Stimulated activated CD4-positive, alpha-beta T cell treated with anti-CD3 and anti-CD28 coated beads, Interleukin-1b, Interleukin-23, amount 100 ng/mL, for 4 hours (primary cell): ENCODE data around the gene RRAS2.
"Not testable (repeated sequence)": the region's sequence is repeated elsewhere in the genome, so short reads cannot be mapped to it uniquely, and the experiment has no call there.

Source experiments
- DNase-seq, 2 donors: peaks; one replicate each; pipeline ENCODE4 v3.0.0-alpha.2; 2020; ENCODE audit warnings: low read depth in 2 of 2

The RRAS2 gene

DNA sequence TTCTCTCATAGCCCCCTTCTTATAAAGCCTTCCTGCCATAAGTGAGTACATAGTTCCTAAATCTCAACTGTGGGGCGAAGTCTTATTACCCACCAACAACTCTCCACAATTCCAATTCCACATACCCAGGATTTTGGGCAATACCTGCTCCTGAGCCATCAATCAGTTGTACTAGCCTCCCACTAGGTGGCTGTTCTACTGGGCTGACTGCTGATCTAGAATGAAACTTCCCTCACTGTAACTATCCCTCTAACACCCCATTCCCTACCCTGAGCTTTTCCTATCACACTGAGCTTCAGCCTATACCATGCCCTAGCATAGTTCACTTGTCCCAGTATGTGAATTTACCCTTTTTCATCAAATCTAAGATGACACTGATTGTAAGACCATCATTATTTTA, 52.5 kb downstream of the RRAS2 start:
- DNase-seq, result no peak

DNA sequence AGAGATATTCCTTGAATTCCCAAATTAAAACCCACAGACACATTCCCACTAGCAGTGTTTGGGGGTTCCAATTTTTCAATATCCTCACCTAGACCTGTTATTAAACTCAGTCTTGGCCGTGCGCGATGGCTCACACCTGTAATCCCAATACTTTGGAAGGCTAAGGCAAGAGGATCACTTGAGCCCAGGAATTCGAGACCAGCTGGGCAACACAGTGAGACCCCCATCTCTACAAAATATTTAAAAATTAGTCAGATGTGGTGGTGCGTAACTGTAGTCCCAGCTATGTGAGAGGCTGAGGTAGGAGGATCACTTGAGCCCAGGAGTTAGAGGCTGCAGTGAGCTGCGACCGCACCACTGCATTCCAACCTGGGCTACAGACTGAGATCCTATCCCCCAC, 53.3 kb downstream of the RRAS2 start:
- no peak for DNase-seq

DNA sequence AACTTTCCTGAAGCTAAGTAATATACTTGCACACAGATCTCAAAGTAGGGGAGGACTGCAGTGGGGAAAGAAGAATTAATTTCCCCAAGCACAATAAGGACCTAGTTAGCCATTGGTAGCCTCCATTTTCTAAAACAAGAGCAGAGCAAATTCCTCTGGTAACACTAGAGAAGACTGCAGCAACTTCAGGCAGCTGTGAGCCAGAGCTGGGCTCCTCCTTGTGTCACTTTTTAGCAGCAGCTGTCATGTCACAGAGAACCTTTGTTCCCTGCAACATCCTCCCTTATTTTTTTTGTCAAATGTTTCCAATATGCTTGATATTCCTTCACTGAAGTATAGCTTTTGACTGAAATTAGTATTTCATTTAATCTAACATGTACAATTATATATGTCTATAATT, 54.4 kb downstream of the RRAS2 start:
- DNase-seq, result no peak

DNA sequence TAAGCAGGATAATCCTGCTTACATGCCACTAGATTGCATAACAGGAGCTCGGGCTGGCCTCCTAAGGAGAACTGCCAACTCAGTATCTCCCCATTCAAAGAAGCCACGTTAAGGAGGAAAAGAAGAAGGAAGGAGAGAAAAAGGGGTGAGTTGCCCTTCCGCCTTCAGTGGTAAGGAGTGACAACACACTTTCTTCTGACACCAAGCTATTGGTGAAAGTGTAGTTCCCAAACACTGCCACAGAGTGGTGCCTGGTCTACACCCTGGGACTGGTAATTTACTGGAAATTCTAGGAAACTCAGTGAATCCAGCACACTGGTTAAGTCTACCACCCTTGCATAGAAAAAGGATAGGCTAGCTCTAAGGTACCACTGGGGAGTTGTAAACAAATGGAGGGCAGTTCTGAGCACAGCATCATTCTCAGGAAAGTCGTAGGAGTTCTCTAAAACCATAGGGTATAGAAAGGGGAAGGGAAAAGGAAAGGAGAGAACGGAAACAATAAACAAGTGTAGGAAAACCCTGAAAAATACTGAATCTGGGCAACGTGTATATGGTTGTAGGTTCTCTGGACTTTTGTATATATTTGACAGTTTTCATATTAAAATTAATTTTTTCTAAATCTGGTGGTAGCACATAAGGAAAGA, 58.2 kb downstream of the RRAS2 start:
- DNase-seq, result peak in 1 of 2 donors; percentile 30

DNA sequence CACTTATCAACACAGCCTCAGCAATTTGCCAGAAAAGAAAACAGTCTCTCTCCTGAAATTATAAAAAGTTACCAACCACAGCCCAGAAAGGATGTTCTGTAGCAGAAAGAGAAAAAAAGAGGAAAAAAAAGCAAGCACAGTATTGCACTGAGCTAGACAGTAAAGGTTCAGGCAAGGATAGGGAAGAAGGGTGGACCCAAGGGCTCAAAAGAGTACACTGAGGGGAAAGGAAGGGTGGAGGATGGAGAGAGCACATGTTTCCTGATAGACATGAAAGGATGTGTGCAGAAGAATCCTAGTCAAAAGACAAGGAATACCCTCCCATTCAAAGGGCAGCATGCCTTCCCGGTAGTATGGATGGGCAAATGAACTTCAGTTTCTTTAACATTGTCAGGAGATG, 59.1 kb downstream of the RRAS2 start:
- no peak for DNase-seq

DNA sequence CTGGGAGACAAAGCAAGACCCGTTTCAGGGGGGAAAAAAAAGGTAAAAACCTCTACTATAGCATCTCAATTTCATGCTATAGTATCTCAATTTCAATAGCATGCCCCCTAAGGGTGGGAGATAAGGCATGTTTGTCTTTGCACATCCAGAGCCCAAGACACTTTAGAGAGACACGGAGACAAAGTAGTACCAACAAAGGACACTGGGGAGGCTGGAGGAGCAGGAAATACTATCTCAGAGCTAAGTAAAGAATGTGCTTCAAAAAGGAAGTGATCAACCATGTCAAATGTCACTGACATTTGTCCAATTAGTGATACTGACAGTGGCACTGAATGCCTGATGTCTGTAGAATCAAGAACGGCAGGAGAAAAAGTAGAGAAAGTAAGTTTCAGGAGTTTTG, 68.6 kb downstream of the RRAS2 start:
- no peak for DNase-seq

DNA sequence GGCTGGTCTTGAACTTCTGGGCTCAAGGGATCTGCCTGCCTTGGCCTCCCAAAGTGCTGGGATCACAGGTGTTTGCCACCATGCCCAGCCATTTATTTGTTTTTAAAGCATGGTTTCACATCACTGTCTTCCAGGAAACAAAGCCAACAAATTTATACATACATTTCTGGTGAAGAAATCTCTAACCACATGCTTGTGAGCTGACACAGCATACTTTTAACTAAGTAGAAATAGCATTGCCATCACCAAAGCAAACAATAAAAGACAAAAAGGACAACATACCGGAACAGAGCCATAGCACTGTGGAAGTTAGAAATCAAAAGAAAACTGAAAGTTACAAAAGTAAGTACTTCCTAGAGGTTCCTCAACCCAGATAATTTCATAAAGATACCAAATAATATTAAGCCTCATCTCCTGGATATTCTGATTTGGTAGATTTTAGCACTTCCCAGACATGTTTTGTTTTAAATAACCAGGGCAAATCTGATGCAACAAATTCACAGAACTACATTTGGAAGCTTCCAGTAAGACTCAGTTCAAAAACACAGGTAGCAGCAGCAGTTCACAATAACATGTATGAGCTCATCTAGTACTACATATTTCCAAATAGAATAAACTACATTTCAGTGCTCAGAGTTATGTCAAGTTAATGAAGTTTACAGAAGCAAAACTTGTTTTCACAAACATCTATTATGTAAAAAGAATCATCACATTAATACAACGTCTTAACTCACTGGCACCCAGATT, 70.6 kb downstream of the RRAS2 start:
- no peak for DNase-seq

DNA sequence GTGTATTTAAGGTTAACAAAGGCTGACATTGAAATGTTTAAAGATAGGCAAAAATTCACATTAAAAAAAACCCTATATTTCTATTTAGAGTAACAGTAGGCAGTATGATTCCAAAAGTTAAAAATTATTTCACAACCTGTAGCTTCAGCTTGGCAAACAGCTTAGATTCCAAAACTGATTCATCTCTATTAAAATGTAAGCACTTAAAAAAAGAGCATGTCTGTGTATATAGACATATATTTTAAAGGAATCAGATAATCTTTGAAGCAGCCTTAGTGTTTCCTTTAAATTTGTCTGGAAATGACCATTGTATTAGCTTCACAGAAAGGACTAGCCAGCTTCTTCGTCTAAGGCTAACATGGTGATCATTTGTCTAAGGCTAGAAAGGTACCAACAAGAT, 80.1 kb downstream of the RRAS2 start:
- not testable (repeated sequence) for DNase-seq

DNA sequence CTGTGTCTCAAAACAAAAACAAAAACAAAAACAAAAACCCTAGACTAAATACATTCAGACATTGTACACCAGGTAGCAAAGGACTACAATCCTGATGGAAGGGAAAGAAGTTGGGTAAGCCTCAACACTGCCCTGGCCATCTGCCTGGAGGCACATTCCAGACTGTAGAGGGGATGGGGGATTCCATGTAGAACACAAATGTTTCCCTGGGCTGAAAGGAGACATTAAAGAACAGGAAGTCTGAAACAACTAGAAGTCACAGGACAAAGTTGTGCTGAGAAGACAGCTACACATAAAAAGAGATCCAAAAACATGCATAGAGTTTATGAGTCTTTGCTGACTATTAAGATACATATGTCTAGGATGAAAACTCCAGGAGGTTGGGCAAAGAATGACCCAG, 83.9 kb downstream of the RRAS2 start:
- no peak for DNase-seq

DNA sequence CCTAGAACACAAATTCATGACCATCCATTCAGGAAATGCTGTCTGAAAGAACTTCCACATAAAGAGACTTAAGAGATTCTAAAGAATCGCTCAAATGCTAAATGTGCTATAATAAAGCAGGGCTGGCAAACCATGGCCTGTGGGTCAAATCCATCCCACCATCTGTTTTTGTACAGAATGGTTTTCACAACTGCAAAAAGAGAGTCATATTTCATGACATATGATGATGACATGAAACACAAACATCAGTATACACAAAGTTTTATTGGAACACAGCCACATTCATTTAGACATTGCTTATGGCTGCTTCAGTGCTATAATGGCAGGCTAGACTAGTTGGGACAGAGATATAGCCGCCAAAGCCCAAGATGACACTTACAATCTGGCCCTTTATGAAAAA, 85.1 kb downstream of the RRAS2 start:
- no peak for DNase-seq

DNA sequence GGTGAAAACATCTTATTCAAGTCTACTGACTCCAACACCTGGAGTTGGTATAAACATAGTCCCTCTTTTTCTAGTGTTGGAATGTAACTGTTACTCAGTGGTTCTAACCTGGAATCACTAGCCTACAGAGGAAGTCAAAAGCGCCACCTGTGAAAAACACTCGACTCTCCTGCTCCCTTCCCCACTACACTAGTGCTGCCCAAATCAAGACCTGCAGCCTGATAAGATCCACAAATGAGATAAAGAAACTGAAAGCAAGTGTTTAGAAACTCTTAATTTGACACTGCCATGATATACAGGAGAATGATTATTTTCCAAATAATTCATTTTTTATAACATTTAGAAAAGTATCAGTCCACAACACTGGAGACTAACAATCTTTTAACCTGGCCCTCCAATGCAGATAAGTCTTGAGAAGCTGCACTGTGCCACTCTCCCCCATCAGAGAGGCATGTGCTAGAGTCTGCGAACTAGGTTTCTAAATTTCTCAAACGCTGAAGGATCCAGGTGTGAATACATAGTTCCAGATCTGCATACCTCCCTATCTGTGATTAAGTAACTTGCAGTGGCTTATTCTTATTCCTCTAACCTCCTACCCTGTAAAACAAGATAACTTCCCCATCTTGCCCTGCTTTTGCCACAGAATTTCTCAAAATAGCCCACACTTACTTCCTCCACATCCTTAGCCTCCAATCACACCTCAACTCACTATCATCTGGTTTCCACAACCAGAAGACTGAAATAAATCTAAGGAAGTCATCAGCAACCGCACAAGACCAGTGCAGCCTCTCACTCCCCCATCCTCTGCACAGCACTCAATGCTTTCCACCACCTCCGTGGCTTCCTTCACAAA, 88.1 kb downstream of the RRAS2 start:
- DNase-seq, result no peak

DNA sequence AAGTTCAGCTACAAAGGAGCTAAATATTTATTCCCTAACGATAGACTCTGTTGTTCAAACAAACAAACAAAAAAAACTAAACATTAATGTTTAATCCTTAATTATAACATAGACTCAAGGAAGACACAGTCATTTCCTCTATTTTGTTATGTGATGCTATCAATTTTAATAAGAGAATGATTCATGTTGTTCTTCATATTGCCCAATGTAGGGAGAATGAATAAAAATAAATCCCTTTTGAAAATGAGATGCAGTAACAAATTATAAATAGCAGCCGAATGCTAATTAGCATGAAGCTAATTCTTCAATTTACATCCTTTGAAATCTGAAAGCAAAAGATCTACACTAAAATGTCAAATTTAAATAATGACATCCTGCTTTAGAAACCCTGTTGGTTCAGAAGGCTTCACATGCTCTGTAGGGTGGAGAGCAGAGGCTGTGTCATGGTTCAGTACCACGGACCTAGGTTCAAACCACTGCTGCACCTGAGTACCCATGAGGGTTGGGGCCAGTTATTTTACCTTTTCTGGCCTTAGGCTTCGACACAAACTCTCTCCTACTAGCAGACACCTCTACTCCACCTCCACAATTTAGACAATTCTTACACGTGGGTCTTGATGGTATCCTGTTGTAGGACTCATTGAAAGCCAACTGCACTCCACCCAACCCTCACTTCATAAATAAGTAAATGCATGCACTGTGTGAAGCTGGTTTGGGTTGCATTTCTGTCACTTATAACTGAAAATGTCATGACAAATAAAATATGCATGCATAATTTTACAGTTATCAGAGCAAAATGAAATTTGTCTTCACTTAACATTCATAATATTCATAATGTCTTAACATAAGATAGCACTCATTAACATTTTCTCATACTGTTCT, 89.0 kb downstream of the RRAS2 start:
- no peak for DNase-seq

DNA sequence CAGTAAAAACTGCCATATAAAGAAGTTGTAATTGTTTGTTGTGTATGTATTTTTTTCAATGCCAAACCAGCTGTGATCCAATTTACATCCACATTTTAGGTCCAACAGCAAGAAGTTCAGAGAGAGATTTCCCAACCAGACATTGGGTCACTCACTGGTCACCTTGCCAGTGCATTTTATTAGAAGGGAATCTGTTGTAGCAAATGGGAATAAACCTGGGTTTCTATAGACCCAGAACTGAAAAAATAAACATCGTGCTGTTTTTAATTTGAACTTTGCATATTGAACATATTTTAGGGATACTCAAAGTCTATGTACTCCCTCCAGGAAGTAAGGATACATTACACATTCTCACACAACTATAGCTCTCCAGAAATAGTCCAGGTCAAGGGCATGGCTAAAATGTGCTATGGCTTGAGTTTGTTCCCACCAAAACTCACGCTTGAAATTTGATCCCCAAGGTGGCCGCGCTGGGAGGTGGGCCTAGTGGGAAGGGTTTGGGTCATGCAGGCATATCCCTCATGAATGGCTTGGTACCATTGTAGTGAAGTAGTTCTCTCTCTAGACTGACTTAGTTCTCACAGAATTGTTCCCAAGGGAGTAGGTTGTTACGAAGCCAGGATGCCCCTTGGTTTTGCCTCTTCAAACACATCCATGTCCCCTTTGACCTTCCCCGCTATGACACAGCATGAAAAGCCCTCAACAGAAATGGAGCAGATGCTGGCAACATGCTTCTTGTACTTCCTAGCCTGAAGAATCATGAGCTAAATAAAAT, 90.9 kb downstream of the RRAS2 start:
- DNase-seq, result no peak

DNA sequence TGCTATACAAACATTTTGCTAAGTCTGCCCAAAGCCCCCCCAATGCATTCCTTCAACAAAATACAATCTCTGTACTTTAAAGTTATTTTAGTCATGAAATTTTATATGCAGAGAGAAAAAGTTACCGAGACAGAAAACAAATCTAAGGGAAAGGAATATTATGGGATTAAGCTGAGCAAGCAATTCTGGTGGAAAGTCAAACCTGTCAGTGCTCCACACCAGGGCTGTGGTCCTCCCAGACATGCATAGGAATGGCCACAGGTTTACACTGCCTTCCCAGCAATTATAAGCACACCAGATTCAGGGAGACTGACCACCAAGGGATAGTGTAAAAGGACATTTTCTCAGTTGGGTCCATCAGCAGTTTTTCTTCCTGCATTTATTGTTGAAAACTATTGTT, 92.4 kb downstream of the RRAS2 start:
- DNase-seq, result no peak

DNA sequence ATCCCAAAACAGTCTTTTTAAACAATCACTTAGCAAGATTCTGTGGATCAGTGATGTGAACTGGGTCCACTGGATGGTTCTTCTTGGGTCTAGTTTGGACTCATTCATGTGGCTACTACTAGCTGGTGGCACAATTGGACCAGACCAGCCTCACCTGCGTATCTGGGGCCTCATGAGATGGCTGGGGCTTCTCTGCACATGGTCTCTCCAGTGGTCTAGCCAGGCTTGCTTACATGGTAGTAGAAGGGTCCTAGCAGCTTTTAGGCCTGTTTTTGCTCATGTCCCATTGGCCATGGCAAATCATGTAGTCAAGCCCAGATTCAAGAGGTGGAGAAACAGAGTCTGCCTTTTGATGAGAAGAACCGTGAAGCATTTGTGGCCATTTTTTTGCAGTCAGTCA, 94.0 kb downstream of the RRAS2 start:
- DNase-seq, result no peak

DNA sequence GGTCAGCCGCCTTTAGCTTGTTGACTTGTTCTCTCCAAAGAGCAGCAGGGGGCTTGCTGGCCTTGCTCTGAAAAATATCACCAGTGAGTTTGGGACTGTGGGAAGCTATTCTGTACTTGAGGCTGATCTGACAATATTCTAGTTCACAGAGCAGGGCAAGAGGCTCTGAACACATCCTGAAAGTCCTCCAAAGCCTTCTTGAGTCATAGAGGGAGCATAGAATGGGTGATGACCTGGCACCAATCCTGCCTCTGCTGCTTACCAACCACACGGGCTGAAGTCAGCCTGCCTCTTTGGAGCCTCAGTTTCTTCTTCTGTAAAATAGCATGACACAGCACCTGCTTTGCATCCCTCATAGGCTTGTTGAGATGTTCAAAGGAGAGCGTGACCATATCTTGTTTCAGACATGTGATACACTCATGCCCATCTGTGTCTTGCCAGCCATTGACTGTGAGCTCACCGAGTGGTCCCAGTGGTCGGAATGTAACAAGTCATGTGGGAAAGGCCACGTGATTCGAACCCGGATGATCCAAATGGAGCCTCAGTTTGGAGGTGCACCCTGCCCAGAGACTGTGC, 96.6 kb downstream of the RRAS2 start:
- DNase-seq, result no peak

DNA sequence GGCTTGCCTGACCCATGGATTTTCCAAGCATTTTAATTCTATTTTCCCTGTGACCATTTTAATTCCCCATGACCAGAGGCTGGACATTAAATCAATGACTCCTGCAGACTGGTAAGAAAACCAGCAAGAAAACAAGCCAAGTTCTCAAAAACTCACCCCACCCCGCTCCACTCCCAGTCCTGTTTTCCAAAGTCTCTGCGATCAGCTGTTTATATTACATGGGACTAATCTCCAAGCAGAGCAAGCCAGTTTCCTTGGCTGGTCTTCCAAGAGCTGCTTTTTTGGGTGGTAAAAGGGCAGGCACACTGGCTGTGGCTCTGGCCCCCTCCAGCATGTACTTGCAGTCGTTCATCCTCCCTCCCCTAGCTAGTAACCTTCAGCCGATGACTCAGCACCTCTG, 97.9 kb downstream of the RRAS2 start:
- no peak for DNase-seq

DNA sequence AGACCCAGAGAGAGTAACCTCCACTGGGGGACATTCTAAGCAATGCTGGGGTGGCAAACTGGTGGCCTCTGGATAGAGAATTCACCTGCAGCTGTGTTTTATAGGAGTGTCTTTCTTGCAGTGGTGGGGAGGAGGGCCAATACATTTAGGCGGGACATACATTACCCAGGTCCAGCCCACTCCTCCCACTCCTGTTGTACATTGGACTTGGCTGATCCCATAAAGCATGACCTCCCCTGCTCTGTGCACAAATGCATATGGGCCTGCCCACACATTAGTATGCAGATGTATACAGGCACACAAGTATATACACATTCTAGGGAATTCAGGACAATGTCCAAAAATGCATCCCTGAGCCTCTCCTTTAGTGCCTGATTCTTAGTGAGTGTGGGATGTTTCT, 99.1 kb downstream of the RRAS2 start:
- DNase-seq, result no peak

DNA sequence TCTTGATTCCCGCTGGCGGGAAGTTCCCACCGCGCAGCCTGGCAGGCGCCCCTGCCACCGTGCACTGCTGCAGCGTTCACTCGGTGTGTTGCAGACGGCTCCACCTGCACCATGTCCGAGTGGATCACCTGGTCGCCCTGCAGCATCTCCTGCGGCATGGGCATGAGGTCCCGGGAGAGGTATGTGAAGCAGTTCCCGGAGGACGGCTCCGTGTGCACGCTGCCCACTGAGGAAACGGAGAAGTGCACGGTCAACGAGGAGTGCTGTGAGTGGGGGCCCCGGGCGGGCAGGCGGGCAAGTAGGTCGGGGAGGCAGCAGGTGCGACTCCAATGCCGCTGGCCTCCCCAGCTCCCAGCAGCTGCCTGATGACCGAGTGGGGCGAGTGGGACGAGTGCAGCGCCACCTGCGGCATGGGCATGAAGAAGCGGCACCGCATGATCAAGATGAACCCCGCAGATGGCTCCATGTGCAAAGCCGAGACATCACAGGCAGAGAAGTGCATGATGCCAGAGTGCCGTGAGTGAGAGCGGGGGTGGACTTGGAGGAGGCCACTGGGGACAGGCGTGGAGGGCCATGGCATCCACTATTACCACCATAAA, 99.7 kb downstream of the RRAS2 start:
- DNase-seq, result no peak

DNA sequence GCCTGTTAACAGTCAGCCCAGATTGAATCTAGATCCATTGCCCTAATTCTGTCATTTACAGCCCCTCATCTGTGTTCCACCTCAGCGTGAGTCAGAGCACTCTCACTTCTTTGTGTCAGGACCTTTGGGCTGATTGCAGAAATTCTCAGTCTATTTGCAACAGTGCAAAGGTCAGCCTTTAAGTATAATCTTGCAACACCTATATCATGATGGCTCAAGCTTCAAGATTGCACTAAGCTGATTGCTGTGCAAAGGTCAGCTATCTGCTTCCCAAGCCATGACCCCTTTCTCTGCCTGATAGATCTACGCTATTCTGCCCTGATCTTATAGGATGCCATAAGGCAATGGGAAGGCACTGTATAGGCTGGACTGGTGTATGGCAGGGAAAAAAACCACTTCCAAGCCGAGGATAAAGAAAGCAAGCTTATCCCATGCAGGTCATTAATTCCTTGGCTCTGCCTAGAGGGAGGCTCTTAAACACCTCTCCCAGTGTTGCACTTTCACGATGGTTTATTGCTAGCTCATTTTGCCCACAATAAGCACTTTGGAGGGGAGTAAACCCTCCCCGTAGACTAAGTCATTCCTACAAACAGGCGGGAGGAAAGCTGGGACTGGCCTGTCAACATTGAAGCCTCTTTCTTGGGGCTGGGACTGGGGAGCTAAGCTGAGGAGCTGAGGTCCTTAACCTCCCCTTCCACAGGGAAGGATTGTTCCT, 100.6 kb downstream of the RRAS2 start:
- DNase-seq, result no peak
